ENCODE results near the gene BUB1.

Gene BUB1

DNA sequence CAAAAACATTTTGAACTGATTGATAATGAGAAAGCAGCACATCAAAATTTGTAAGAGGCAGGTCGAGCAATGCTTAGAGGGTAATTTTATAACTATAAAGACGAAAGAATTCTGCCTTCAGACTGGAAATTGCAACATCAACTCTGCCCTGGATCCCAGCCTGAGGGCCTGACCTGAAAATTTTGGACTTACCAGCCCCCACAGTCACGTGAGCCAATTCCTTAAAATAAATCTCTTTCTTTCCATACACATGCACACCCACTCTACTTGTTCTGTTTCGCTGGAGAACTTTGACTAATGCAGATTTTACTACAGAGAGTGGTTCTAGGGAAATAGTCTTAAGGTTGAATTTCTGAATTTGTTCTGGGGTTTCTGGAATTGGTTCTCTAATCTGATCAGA, 39.9 kb upstream of the BUB1 start:
- Histone ChIP-seq H3K9ac (ENCODE audit: insufficient read length) (no peak overlapping the region), H3K4me3 (no peak overlapping the region), H3K36me3 (ENCODE audit: insufficient read depth, low read length) (no peaks in the 10 kb centered on the region), H3K9me3 (ENCODE audit: low read depth, low read length) (no peaks in the 10 kb centered on the region), H3K27ac (no peak overlapping the region)
- no peak for TF ChIP-seq EZH2 (IDR thresholded peaks at IDR 0.05)
- TF ChIP-seq POLR2AphosphoS5 (IDR thresholded peaks at IDR 0.05; ENCODE audit: borderline replicate concordance, low read depth, low read length): no peak
- TF ChIP-seq FOXP2 (optimal IDR thresholded peaks at IDR 0.05; ENCODE audit: control extremely low read depth, extremely low read length, insufficient read depth): no peak
- DNase-seq (ENCODE audit: low read depth, low spot score): no peak

DNA sequence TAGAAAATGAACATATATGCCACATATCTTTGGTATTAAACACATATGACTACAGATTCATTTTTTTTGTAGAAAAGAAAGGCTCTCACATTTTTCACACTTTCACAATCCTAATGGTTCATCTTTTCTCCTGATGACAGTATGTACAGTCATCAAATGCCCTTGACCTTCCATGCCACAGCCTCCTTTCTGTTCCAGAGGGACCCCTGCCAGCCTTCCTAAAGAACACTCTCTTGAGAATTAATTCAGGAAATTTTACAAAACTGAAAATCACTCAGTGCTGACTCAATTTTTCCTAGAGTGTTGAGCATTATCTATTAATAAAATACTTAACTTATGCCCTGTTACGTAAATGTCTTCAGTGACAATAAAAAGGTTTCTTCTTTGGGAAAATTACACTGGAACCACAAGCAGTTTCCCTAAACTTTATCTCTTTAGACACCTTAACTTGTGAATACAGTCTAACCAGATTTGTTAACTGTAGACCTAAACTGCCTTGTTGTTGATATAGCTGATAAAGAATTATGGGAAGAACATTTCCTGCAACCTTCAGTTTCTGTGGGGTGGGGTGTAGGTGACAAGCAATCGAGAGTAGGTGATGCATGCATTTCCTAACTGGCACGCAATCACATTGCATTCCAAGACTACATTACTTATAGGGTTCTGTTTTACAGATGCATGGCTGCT, 39.2 kb upstream of the BUB1 start:
- Histone ChIP-seq H3K36me3 (ENCODE audit: insufficient read depth, low read length) (no peaks in the 10 kb centered on the region), H3K4me3 (no peak overlapping the region), H3K27ac (no peak overlapping the region), H3K9ac (ENCODE audit: insufficient read length) (no peak overlapping the region), H3K9me3 (ENCODE audit: low read depth, low read length) (no peaks in the 10 kb centered on the region)
- TF ChIP-seq POLR2AphosphoS5 (IDR thresholded peaks at IDR 0.05; ENCODE audit: borderline replicate concordance, low read depth, low read length): no peak
- no peak for TF ChIP-seq FOXP2 (optimal IDR thresholded peaks at IDR 0.05; ENCODE audit: control extremely low read depth, extremely low read length, insufficient read depth)
- no peak for TF ChIP-seq EZH2 (IDR thresholded peaks at IDR 0.05)
- no peak for DNase-seq (ENCODE audit: low read depth, low spot score)

DNA sequence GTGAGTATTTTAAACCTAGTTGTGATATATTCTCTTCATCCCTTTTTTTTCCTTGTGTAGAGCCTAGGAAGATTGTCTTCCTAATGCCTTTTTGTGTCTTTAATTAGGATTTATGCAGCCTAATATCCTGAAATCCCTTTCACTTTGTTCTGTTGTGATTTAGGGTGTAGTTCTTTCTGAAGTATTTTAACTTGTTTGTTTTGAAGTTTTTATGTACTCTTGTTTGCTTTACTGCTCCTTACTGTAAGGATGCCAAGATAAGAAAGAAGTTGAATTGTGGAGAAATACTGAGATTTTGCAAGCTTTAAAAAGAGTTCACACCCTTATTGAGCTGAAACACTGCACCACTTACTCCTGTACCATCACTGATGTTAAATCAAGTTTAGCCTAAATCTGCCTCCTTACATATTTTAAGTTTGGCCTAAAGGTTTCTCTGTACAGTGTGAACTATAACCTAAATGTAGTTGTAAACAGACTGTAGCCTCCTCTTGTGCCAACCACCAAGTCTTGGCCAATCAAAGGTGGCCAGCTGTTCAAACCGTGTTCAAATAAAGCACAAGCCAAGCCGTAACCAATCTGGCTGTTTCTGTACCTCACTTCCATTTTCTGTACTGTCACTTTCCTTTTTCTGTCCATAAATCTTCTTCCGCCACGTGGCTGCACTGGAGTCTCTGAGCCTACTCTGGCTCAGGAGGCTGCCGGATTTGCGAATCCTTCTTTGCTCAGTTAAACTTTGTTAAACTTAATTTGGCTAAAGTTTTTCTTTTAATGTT, 36.8 kb upstream of the BUB1 start:
- H3K9ac ChIP-seq (ENCODE audit: insufficient read length): no peak overlapping the region
- no peaks in the 10 kb centered on the region for H3K36me3 ChIP-seq (ENCODE audit: insufficient read depth, low read length)
- DNase-seq (ENCODE audit: low read depth, low spot score): no peak
- no peaks in the 10 kb centered on the region for H3K9me3 ChIP-seq (ENCODE audit: low read depth, low read length)
- TF ChIP-seq EZH2 (IDR thresholded peaks at IDR 0.05): no peak
- TF ChIP-seq FOXP2 (optimal IDR thresholded peaks at IDR 0.05; ENCODE audit: control extremely low read depth, extremely low read length, insufficient read depth): no peak
- no peak for TF ChIP-seq POLR2AphosphoS5 (IDR thresholded peaks at IDR 0.05; ENCODE audit: borderline replicate concordance, low read depth, low read length)
- no peak overlapping the region for H3K27ac ChIP-seq
- no peak overlapping the region for H3K4me3 ChIP-seq

DNA sequence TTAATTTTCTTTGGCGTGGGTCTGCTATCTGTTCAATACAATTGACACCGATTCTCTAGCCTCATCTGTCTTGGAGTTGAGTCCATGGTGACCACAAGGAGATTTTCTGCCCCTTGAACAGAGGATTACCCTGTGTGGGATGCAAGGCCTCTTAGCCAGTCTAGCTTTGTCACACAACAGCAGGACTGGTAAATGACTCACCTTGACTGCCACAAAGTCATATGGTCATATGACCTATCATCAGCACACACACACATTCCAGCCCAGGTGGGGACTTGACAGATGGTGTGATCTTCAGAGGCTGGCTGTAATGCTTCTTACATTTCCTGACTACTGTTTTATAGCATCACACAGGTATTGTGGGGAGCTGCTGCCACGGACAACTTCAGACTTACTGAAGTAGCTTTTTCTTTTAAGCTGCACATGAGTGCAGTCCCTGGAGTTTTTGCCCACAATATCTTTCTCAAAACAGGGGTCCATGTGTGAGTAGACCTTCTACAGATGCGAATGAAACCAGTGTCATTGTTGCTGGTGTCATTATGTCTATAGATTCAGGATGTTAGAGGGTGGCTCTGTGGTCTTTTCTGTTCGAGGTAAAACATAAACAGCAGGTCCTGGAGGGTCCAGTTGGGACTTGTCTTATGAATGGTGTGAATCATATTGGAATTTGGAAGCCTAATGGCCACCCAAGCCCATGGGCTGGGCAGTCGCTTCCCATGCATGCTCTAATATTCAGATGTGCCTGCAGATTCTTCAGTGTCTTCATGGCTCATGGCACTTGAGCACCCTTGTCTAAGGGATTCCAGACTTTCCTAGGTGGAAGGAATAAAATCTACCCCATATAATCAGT, 35.9 kb upstream of the BUB1 start:
- no peak overlapping the region for H3K4me3 ChIP-seq
- no peaks in the 10 kb centered on the region for H3K9me3 ChIP-seq (ENCODE audit: low read depth, low read length)
- no peak overlapping the region for H3K27ac ChIP-seq
- TF ChIP-seq POLR2AphosphoS5 (IDR thresholded peaks at IDR 0.05; ENCODE audit: borderline replicate concordance, low read depth, low read length) (no peak), FOXP2 (optimal IDR thresholded peaks at IDR 0.05; ENCODE audit: control extremely low read depth, extremely low read length, insufficient read depth) (no peak), EZH2 (IDR thresholded peaks at IDR 0.05) (no peak)
- no peaks in the 10 kb centered on the region for H3K36me3 ChIP-seq (ENCODE audit: insufficient read depth, low read length)
- no peak overlapping the region for H3K9ac ChIP-seq (ENCODE audit: insufficient read length)
- DNase-seq (ENCODE audit: low read depth, low spot score): no peak

DNA sequence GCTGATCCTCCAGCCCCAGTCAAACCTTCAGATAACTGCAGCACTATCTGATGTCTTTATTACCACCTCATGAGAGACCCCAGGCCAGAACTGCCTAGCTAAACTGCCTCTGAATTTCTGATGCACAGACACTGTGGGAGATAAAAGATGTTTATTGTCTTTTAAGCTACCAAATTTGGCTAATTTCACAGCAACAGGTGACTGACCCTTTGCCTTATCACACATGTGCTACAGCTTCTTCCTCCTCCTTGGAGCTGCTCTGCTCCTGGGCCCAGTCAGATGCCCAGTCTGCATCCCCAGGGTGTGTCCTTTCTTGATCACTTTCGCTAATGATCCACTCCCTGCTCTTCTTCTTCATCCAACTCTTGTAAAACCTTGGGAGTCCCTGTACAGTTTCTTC, 34.9 kb upstream of the BUB1 start:
- H3K9ac ChIP-seq (ENCODE audit: insufficient read length): no peak overlapping the region
- no peak overlapping the region for H3K4me3 ChIP-seq
- no peak for TF ChIP-seq POLR2AphosphoS5 (IDR thresholded peaks at IDR 0.05; ENCODE audit: borderline replicate concordance, low read depth, low read length)
- no peak for TF ChIP-seq EZH2 (IDR thresholded peaks at IDR 0.05)
- no peak for TF ChIP-seq FOXP2 (optimal IDR thresholded peaks at IDR 0.05; ENCODE audit: control extremely low read depth, extremely low read length, insufficient read depth)
- H3K36me3 ChIP-seq (ENCODE audit: insufficient read depth, low read length): no peaks in the 10 kb centered on the region
- no peak for DNase-seq (ENCODE audit: low read depth, low spot score)
- H3K9me3 ChIP-seq (ENCODE audit: low read depth, low read length): no peaks in the 10 kb centered on the region
- no peak overlapping the region for H3K27ac ChIP-seq

DNA sequence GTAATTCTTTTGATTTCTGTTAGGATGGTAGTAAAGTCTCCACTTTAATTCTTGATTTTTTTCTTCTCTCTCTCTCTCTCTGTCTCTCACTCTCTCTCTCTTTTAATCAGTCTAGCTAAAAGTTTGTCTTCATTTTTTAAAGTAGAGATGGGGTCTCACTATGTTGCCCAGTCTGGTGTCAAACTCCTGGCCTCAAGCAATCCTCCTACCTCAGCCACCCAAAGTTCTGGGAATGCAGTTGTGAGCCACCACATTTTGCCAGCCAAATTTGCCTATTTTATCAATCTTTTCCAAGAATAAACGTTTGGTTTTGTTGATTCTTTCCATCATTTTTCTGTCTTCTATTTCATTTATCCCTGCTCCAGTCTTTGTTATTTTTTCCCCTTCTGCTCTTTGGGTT, 30.6 kb upstream of the BUB1 start:
- TF ChIP-seq FOXP2 (optimal IDR thresholded peaks at IDR 0.05; ENCODE audit: control extremely low read depth, extremely low read length, insufficient read depth): no peak
- no peak for TF ChIP-seq EZH2 (IDR thresholded peaks at IDR 0.05)
- TF ChIP-seq POLR2AphosphoS5 (IDR thresholded peaks at IDR 0.05; ENCODE audit: borderline replicate concordance, low read depth, low read length): no peak
- Histone ChIP-seq H3K9me3 (ENCODE audit: low read depth, low read length) (no peaks in the 10 kb centered on the region), H3K4me3 (no peak overlapping the region), H3K9ac (ENCODE audit: insufficient read length) (no peak overlapping the region), H3K36me3 (ENCODE audit: insufficient read depth, low read length) (no peaks in the 10 kb centered on the region), H3K27ac (no peak overlapping the region)
- DNase-seq (ENCODE audit: low read depth, low spot score): no peak

DNA sequence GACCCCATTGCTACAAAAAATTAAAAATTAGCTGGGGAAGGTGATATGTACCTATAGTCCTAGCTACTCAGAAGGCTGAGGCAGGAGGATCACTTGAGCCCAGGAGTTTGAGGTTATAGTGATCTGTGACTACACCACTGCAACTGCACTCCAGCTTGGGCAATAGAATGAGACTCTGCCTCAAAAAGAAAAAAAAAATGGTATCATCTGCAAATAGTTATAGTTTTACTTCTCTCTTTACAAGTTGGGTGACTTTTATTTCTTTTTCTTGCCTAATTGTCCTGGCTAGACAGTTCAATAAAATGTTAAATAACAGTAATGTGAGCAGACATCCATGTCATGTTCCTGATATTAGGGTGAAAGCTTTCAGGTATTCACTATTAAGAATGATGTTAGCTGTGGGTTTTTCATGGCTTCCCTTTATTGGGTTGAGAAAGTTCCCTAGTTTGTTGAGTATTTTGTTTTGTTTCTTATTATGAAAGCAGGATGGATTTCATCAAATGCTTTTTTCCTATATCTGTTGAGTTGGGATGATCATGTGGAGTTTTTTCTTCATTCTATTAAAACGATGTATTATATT, 29.6 kb upstream of the BUB1 start:
- Histone ChIP-seq H3K9me3 (ENCODE audit: low read depth, low read length) (no peaks in the 10 kb centered on the region), H3K4me3 (no peak overlapping the region), H3K9ac (ENCODE audit: insufficient read length) (no peak overlapping the region), H3K27ac (no peak overlapping the region), H3K36me3 (ENCODE audit: insufficient read depth, low read length) (no peaks in the 10 kb centered on the region)
- no peak for TF ChIP-seq POLR2AphosphoS5 (IDR thresholded peaks at IDR 0.05; ENCODE audit: borderline replicate concordance, low read depth, low read length)
- TF ChIP-seq FOXP2 (optimal IDR thresholded peaks at IDR 0.05; ENCODE audit: control extremely low read depth, extremely low read length, insufficient read depth): no peak
- TF ChIP-seq EZH2 (IDR thresholded peaks at IDR 0.05): no peak
- no peak for DNase-seq (ENCODE audit: low read depth, low spot score)
